K562 (cell line): Measurements from ENCODE around the gene LRRC75A. TPM values are rescaled to one million over a fixed set of nuclear protein-coding genes. Genes with fewer than 3 reads are reported as not detected.

Experiments
- ATAC-seq: fragments of 200-7000 bp; cut with Tn5 transposase; 3 replicates; pipeline ENCODE4 v1.9.1; 2020; ENCODE audit warnings: moderate library complexity
- BruUV-seq: library from RNA; stranded (reverse); fragments of 400-500 nt; replicated peaks from 2 replicates; lab custom pipeline; 2021; lab: Mats Ljungman, UMichigan
- CTCF ChIA-PET: fragments of 300-600 bp; formaldehyde crosslinking; extraction: SDS; loops from one replicate; lab custom pipeline; 2021; ENCODE audit warnings: low intra/inter-chr PET ratio; lab: Yijun Ruan, JAX
- POLR2A ChIA-PET: fragments of 300-600, 350-650 bp; sonication (Branson Sonifier 250); formaldehyde crosslinking; extraction: SDS; loops from one replicate; lab custom pipeline; 2021; ENCODE audit warnings: antibody characterized with exemption, inconsistent platforms; lab: Yijun Ruan, JAX
- DNase-seq, 4 experiments: peaks; one replicate each; pipeline versions ENCODE4 v3.0.0 to v3.0.0-alpha.2; 2011 to 2018; ENCODE audit warnings: low spot score in 3 of 4, mixed read lengths in 3 of 4; ENCODE audit errors: extremely low read depth in 1 of 4
- FAIRE-seq: peaks from 2 replicates; lab custom pipeline; 2011; peaks lifted over from hg19 to GRCh38; lab: Jason Lieb, UNC
- H2AFZ ChIP-seq: 2 replicates; pipeline ENCODE4 v1.6.0; 2011; ENCODE audit warnings: low read depth, low read length, control low read depth, inconsistent platforms
- H3K27ac ChIP-seq: fragments of 200-600 bp; 3 replicates; pipeline ENCODE4 v1.8.0; 2011; ENCODE audit warnings: low read depth, mild to moderate bottlenecking, control low read depth, inconsistent platforms, low read length, moderate library complexity, mixed read lengths; ENCODE audit errors: extremely low read depth
- H3K27me3 ChIP-seq, 2 experiments: fragments of 300-600 bp in 1 of 2; 2 replicates in 1 of 2; 3 replicates in 1 of 2; pipeline versions ENCODE4 v1.6.0 to v1.8.0; 2011; ENCODE audit warnings: inconsistent platforms in 2 of 2, low read length in 2 of 2, mild to moderate bottlenecking in 1 of 2, mixed read lengths in 1 of 2, moderate library complexity in 1 of 2; ENCODE audit not compliant: control insufficient read depth in 2 of 2, insufficient read depth in 2 of 2
- H3K36me3 ChIP-seq: fragments of 300-600 bp; 3 replicates; pipeline ENCODE4 v1.8.0; 2011; ENCODE audit warnings: mild to moderate bottlenecking, low read length, inconsistent platforms; ENCODE audit not compliant: control insufficient read depth, insufficient read depth
- H3K4me1 ChIP-seq, 2 experiments: fragments of 200-600 bp in 1 of 2; replicated peaks in 1 of 2; 2 replicates in 1 of 2; 3 replicates in 1 of 2; pipeline versions ENCODE4 v1.5.1 to v1.8.0; 2011; ENCODE audit warnings: inconsistent platforms in 2 of 2, low read length in 2 of 2, mild to moderate bottlenecking in 1 of 2, mixed read lengths in 1 of 2, moderate library complexity in 1 of 2; ENCODE audit not compliant: control insufficient read depth in 2 of 2, insufficient read depth in 2 of 2
- H3K4me2 ChIP-seq: 2 replicates; pipeline ENCODE4 v1.6.1; 2011; ENCODE audit warnings: low read length, control low read depth, inconsistent platforms, mixed read lengths; ENCODE audit not compliant: insufficient read depth
- H3K4me3 ChIP-seq: fragments of 200-600 bp; sonication (generic), shearing (Covaris generic); 2 replicates; pipeline ENCODE4 v1.5.1; 2016; ENCODE audit warnings: control low read depth, inconsistent platforms
- H3K79me2 ChIP-seq: fragments of 200-600 bp; 3 replicates; pipeline ENCODE4 v1.8.0; 2011; ENCODE audit warnings: low read length, inconsistent platforms; ENCODE audit not compliant: control insufficient read depth, insufficient read depth
- H3K9ac ChIP-seq, 2 experiments: 2 replicates each; pipeline versions ENCODE4 v1.6.0 to v1.6.1; 2011; ENCODE audit warnings: low read depth in 2 of 2, low read length in 2 of 2, control low read depth in 1 of 2, inconsistent platforms in 1 of 2, mild to moderate bottlenecking in 1 of 2, mixed read lengths in 1 of 2; ENCODE audit not compliant: insufficient read depth in 1 of 2
- H3K9me1 ChIP-seq: one replicate; pipeline ENCODE4 v1.6.0; 2011; ENCODE audit warnings: inconsistent platforms, mild to moderate bottlenecking, low read length, moderate library complexity; ENCODE audit not compliant: control insufficient read depth, insufficient read depth
- H3K9me3 ChIP-seq: replicated peaks from 2 replicates; pipeline ENCODE4 v1.5.1; 2011; ENCODE audit warnings: low read depth, low read length, inconsistent platforms; ENCODE audit not compliant: control insufficient read depth, insufficient read depth
- H4K20me1 ChIP-seq: replicated peaks from 2 replicates; pipeline ENCODE4 v1.6.1; 2011; ENCODE audit warnings: low read length, inconsistent platforms, mixed read lengths; ENCODE audit not compliant: control insufficient read depth, insufficient read depth
- CXXC5 ChIP-seq: fragments of 250-450 bp; sonication (Bioruptor Pico); IDR thresholded peaks from 2 replicates; pipeline ENCODE4 v1.8.0; 2022; ENCODE audit warnings: inconsistent platforms, mild to moderate bottlenecking, moderate library complexity
- E4F1 ChIP-seq: fragments of 250-450 bp; sonication (Bioruptor Pico); IDR thresholded peaks from 2 replicates; pipeline ENCODE4 v1.5.0; 2021; ENCODE audit warnings: mild to moderate bottlenecking, borderline replicate concordance
- FOXJ3 ChIP-seq: sonication (generic); formaldehyde crosslinking; IDR thresholded peaks from 2 replicates; pipeline ENCODE4 v1.4.0; 2020; ENCODE audit warnings: mild to moderate bottlenecking, missing genetic modification reagents
- RBFOX2 ChIP-seq: fragments of 200-400 bp; formaldehyde crosslinking; IDR thresholded peaks from 2 replicates; pipeline ENCODE4 v1.6.1; 2017; ENCODE audit warnings: low read depth, mild to moderate bottlenecking, low read length, moderate library complexity
- SNIP1 ChIP-seq: fragments of 450-650 bp; IDR thresholded peaks from 2 replicates; pipeline ENCODE4 v1.7.1; 2017; ENCODE audit warnings: low read depth, mild to moderate bottlenecking
- ZNF124 ChIP-seq: sonication (generic); formaldehyde crosslinking; IDR thresholded peaks from 2 replicates; pipeline ENCODE4 v1.8.1; 2022; ENCODE audit warnings: missing genetic modification reagents
- ZNF41 ChIP-seq: fragments of 250-450 bp; sonication (Bioruptor Pico); conservative IDR thresholded peaks from 2 replicates; pipeline ENCODE4 v1.4.0; 2020; ENCODE audit warnings: mild to moderate bottlenecking
- WGBS: fragments of 100-300 bp; shearing (Covaris generic); methylation state at CpG from one replicate; pipeline ENCODE4 v1.1.6; 2016; ENCODE audit warnings: low coverage, mixed read lengths; ENCODE audit not compliant: insufficient coverage; ENCODE audit errors: missing lambda C conversion rate; 5-methylcytosine and 5-hydroxymethylcytosine counted together
- in situ Hi-C: fragments of 300-500 bp; cut with MboI; formaldehyde crosslinking; loops from 4 replicates; pipeline ENCODE4 v1.15.0; 2018; ENCODE audit warnings: inconsistent platforms, mixed read lengths
- intact Hi-C: fragments of 100-400 bp; cut with micrococcal nuclease; formaldehyde crosslinking; loops from 2 replicates; pipeline ENCODE4 v1.14.2; 2022
- polyA plus RNA-seq, 8 experiments: library from polyadenylated mRNA; depleted of rRNA in 4 of 8; stranded (reverse) in 5 of 8; unstranded in 3 of 8; fragments of >200 nt; fragmentation: Nextera tagmentation in 2 of 8; fragmentation: Illumina TruSeq in 1 of 8; extraction: Ambion mirVana in 2 of 8; extraction: Trizol in 1 of 8; gene quantifications; 2 replicates each; pipeline versions ENCODE4 v1.2.1 to v1.2.3, GENCODE V29; 2011 to 2014; ENCODE audit warnings: inconsistent platforms in 1 of 8, missing spikeins in 1 of 8
- total RNA-seq, 7 experiments: library from RNA; depleted of rRNA in 6 of 7; stranded (reverse); fragments of >200 nt in 6 of 7; fragmentation: Illumina TruSeq in 2 of 7; extraction: Trizol in 2 of 7; gene quantifications; 2 replicates each; pipeline versions ENCODE4 v1.2.1 to v1.2.3, GENCODE V29; 2011 to 2021; ENCODE audit warnings: low replicate concordance in 1 of 7
- TF ChIP-seq, protein P1 (sequence below), 2 experiments: fragments of 150-350 bp in 1 of 2; IDR thresholded peaks; 2 replicates each; pipeline ENCODE4 v1.6.1; 2012 to 2016; ENCODE audit warnings: low read depth in 2 of 2, low read length in 2 of 2, mild to moderate bottlenecking in 1 of 2, moderate library complexity in 1 of 2
- TF ChIP-seq, protein P2 (sequence below): fragments of 450-650 bp; formaldehyde crosslinking; IDR thresholded peaks from 2 replicates; pipeline ENCODE4 v1.4.0; 2022; ENCODE audit warnings: mild to moderate bottlenecking, moderate library complexity

The LRRC75A gene
- total and polyA plus RNA-seq, 9 of the 15 experiments (the other 6 are each of a cell fraction or from before 2014, with no cell fraction given): 0.04 to 0.34 (median 0.08) TPM; not detected in 5

DNA sequence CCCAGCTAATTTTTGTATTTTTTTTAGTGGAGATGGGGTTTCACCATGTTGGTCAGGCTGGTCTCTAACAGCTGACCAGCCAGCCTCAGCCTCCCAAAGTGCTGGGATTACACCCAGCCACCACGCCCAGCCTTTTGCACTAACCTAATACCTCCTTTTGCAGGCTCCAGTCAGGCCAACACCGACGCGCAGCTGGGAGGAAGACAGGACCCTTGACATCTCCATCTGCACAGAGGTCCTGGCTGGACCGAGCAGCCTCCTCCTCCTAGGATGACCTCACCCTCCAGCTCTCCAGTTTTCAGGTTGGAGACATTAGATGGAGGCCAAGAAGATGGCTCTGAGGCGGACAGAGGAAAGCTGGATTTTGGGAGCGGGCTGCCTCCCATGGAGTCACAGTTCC is 74.6 kb downstream of the LRRC75A start (continued):
- TF ChIP-seq, protein P1, sequence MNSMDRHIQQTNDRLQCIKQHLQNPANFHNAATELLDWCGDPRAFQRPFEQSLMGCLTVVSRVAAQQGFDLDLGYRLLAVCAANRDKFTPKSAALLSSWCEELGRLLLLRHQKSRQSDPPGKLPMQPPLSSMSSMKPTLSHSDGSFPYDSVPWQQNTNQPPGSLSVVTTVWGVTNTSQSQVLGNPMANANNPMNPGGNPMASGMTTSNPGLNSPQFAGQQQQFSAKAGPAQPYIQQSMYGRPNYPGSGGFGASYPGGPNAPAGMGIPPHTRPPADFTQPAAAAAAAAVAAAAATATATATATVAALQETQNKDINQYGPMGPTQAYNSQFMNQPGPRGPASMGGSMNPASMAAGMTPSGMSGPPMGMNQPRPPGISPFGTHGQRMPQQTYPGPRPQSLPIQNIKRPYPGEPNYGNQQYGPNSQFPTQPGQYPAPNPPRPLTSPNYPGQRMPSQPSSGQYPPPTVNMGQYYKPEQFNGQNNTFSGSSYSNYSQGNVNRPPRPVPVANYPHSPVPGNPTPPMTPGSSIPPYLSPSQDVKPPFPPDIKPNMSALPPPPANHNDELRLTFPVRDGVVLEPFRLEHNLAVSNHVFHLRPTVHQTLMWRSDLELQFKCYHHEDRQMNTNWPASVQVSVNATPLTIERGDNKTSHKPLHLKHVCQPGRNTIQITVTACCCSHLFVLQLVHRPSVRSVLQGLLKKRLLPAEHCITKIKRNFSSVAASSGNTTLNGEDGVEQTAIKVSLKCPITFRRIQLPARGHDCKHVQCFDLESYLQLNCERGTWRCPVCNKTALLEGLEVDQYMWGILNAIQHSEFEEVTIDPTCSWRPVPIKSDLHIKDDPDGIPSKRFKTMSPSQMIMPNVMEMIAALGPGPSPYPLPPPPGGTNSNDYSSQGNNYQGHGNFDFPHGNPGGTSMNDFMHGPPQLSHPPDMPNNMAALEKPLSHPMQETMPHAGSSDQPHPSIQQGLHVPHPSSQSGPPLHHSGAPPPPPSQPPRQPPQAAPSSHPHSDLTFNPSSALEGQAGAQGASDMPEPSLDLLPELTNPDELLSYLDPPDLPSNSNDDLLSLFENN (IDR thresholded peaks at IDR 0.05; ENCODE audit: low read depth in 2 of 2, low read length in 2 of 2): no peak
- 0 out of 2 replicates have a peak, but pooled peaks have one; percentile 11 for TF ChIP-seq RBFOX2

- in situ Hi-C loops (no loop called here), intact Hi-C loops (loop anchor here (1.0 to 2.0 kb wide), 2 partner anchors 29 to 52 kb away; no protein-coding TSS in a partner anchor)
- Histone ChIP-seq H2AFZ (peak within 1 kb of the TSS; percentile 84), H3K9me1 (peaks cover 4% of the 10 kb centered on the region), H3K9ac (peak within 1 kb of the TSS; percentile 84 to 98), H4K20me1 (no peaks in the 10 kb centered on the region), H3K27me3 (no peaks in the 10 kb centered on the region), H3K4me1 (peaks cover 37 to 39% of the 10 kb centered on the region in 2 experiments), H3K4me2 (peak within 1 kb of the TSS; percentile 85), H3K4me3 (peak within 1 kb of the TSS; percentile 80), H3K36me3 (peaks cover 26% of the 10 kb centered on the region; the same call in 1 of the 3 replicates), H3K79me2 (peaks cover 47% of the 10 kb centered on the region), H3K9me3 (no peaks in the 10 kb centered on the region), H3K27ac (peak within 1 kb of the TSS; percentile 88)
- POLR2A ChIA-PET: interaction anchor here (0.7 to 2.7 kb wide), 8 partner anchors 10 to 71 kb away, joined by 3 to 19 read pairs (median 4); no protein-coding TSS in a partner anchor
- CTCF ChIA-PET: interaction anchor here (0.8 to 1.1 kb wide), 3 partner anchors 28 to 51 kb away, joined by 3 to 4 read pairs (median 4); no protein-coding TSS in a partner anchor
- 1% methylated on average over 15 of the region's 21 CpGs for WGBS
- ATAC-seq: peak; percentile 83
- BruUV-seq: no TSS peak
- peak; percentile 90 for FAIRE-seq
- peak; percentile 69 to 76 (median 73) for DNase-seq
- peak; percentile 19; the same call in 1 of the 2 replicates for TF ChIP-seq CXXC5 (CRISPR knock-in tag)
- TF ChIP-seq, protein P2, sequence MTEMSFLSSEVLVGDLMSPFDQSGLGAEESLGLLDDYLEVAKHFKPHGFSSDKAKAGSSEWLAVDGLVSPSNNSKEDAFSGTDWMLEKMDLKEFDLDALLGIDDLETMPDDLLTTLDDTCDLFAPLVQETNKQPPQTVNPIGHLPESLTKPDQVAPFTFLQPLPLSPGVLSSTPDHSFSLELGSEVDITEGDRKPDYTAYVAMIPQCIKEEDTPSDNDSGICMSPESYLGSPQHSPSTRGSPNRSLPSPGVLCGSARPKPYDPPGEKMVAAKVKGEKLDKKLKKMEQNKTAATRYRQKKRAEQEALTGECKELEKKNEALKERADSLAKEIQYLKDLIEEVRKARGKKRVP (CRISPR knock-in tag): no peak
- no peak for TF ChIP-seq SNIP1
- no peak for TF ChIP-seq ZNF41 (CRISPR knock-in tag)
- no peak for TF ChIP-seq ZNF124 (CRISPR knock-in tag)
- no peak for TF ChIP-seq E4F1 (CRISPR knock-in tag)
- TF ChIP-seq FOXJ3 (CRISPR knock-in tag): no peak
Measured at GRCh38 chr17:16415031-16415924, 76.7 kb downstream of the LRRC75A start, which contains the start of gene TRPV2. Gene TRPV2 (plus strand): TSS chr17:16415571. CDS start chr17:16417669, 2,098 bp downstream.
